H1 (cell line): ENCODE data around the gene ZSWIM4. TPM values are rescaled to one million over a fixed set of nuclear protein-coding genes. Genes with fewer than 3 reads are reported as not detected.

Experiments used
- CTCF ChIA-PET: fragments of 300-600 bp; sonication (Branson Sonifier 250); formaldehyde crosslinking; loops from one replicate; lab custom pipeline; 2021; ENCODE audit not compliant: partially characterized antibody; lab: Charles Lee
- POLR2A ChIA-PET: fragments of 300-600 bp; sonication (Branson Sonifier 250); formaldehyde crosslinking; loops from one replicate; lab custom pipeline; 2021; ENCODE audit warnings: inconsistent platforms; ENCODE audit not compliant: partially characterized antibody; lab: Charles Lee
- DNase-seq, 2 experiments: peaks; one replicate each; pipeline versions ENCODE4 v3.0.0 to v3.0.0-alpha.2; 2010 to 2022; ENCODE audit warnings: low spot score in 2 of 2, low read depth in 1 of 2, mixed read lengths in 1 of 2
- FAIRE-seq: peaks from 2 replicates; lab custom pipeline; 2011; peaks lifted over from hg19 to GRCh38; lab: Jason Lieb, UNC
- H2AFZ ChIP-seq: 2 replicates; pipeline ENCODE4 v1.8.1; 2012; ENCODE audit warnings: low read length, inconsistent platforms
- H2AK5ac ChIP-seq: 2 replicates; pipeline ENCODE4 v1.6.1; 2013; ENCODE audit warnings: low read depth, low read length
- H2BK120ac ChIP-seq: replicated peaks from 2 replicates; pipeline ENCODE3; 2013; ENCODE audit warnings: low read depth, low read length, inconsistent platforms
- H2BK12ac ChIP-seq: 2 replicates; pipeline ENCODE4 v1.6.1; 2013; ENCODE audit warnings: low read depth, low read length
- H2BK15ac ChIP-seq: 2 replicates; pipeline ENCODE4 v1.6.1; 2013; ENCODE audit warnings: low read length
- H2BK20ac ChIP-seq: 2 replicates; pipeline ENCODE4 v1.6.1; 2013; ENCODE audit warnings: low read length
- H2BK5ac ChIP-seq: 2 replicates; pipeline ENCODE4 v1.6.1; 2013; ENCODE audit warnings: low read depth, low read length
- H3K14ac ChIP-seq: 2 replicates; pipeline ENCODE4 v1.6.1; 2013; ENCODE audit warnings: inconsistent platforms; ENCODE audit not compliant: insufficient read length
- H3K18ac ChIP-seq: 2 replicates; pipeline ENCODE4 v1.6.1; 2013; ENCODE audit warnings: low read length; ENCODE audit errors: extremely low read depth
- H3K23ac ChIP-seq: 2 replicates; pipeline ENCODE4 v1.6.1; 2013; ENCODE audit warnings: inconsistent platforms; ENCODE audit not compliant: insufficient read length
- H3K23me2 ChIP-seq: 2 replicates; pipeline ENCODE4 v1.6.1; 2013; ENCODE audit warnings: low read depth, low read length
- H3K27ac ChIP-seq: 2 replicates; pipeline ENCODE4 v1.6.1; 2011; ENCODE audit warnings: low read depth, low read length, inconsistent platforms
- H3K27me3 ChIP-seq, 4 experiments: replicated peaks in 1 of 4; 1 replicate in 1 of 4; 2 replicates in 3 of 4; pipeline versions ENCODE4 v1.6.1 to v1.8.1; 2011 to 2013; ENCODE audit warnings: low read length in 3 of 4, mild to moderate bottlenecking in 3 of 4, inconsistent platforms in 2 of 4, mixed read lengths in 2 of 4, moderate library complexity in 1 of 4; ENCODE audit not compliant: control insufficient read depth in 3 of 4, insufficient read depth in 3 of 4; ENCODE audit errors: extremely low read depth in 1 of 4
- H3K36me3 ChIP-seq, 4 experiments: 2 replicates each; pipeline versions ENCODE4 v1.6.1 to v1.8.1; 2011 to 2013; ENCODE audit warnings: mild to moderate bottlenecking in 4 of 4, low read length in 3 of 4, moderate library complexity in 2 of 4, control low read depth in 1 of 4, inconsistent platforms in 1 of 4; ENCODE audit not compliant: insufficient read depth in 4 of 4, control insufficient read depth in 2 of 4
- H3K4ac ChIP-seq: replicated peaks from 2 replicates; pipeline ENCODE3; 2013; ENCODE audit warnings: low read length, low read depth, mixed read lengths, inconsistent platforms; ENCODE audit not compliant: insufficient read length
- H3K4me1 ChIP-seq, 4 experiments: replicated peaks in 1 of 4; 1 replicate in 1 of 4; 2 replicates in 3 of 4; pipeline versions ENCODE4 v1.6.1 to v1.8.1; 2011 to 2013; ENCODE audit warnings: low read length in 3 of 4, inconsistent platforms in 2 of 4, mixed read lengths in 1 of 4; ENCODE audit not compliant: insufficient read depth in 4 of 4, control insufficient read depth in 3 of 4
- H3K4me2 ChIP-seq, 2 experiments: 2 replicates each; pipeline versions ENCODE4 v1.6.1 to v1.8.1; 2011 to 2013; ENCODE audit warnings: low read depth in 2 of 2, low read length in 2 of 2, control low read depth in 1 of 2, inconsistent platforms in 1 of 2, mild to moderate bottlenecking in 1 of 2; ENCODE audit not compliant: insufficient read depth in 1 of 2
- H3K4me3 ChIP-seq, 4 experiments: fragments of 200-600, 300-600 bp in 1 of 4; sonication (generic), shearing (Covaris generic), sonication (Bioruptor Twin) in 1 of 4; 2 replicates each; pipeline versions ENCODE4 v1.5.1 to v1.8.1; 2011 to 2016; ENCODE audit warnings: low read length in 4 of 4, low read depth in 3 of 4, control low read depth in 2 of 4, inconsistent platforms in 2 of 4, mild to moderate bottlenecking in 2 of 4, mixed read lengths in 1 of 4, moderate library complexity in 1 of 4; ENCODE audit not compliant: insufficient read depth in 2 of 4; ENCODE audit errors: extremely low read depth in 1 of 4
- H3K56ac ChIP-seq: replicated peaks from 2 replicates; pipeline ENCODE3; 2013; ENCODE audit warnings: low read depth, mild to moderate bottlenecking, mixed read lengths, low read length, inconsistent platforms; ENCODE audit not compliant: insufficient read length
- H3K79me1 ChIP-seq: 2 replicates; pipeline ENCODE4 v1.6.1; 2013; ENCODE audit warnings: low read depth, low read length, control low read depth
- H3K79me2 ChIP-seq, 2 experiments: 2 replicates each; pipeline versions ENCODE4 v1.6.1 to v1.8.1; 2012 to 2013; ENCODE audit warnings: low read length in 2 of 2, mild to moderate bottlenecking in 2 of 2, inconsistent platforms in 1 of 2; ENCODE audit not compliant: insufficient read depth in 2 of 2, control insufficient read depth in 1 of 2
- H3K9ac ChIP-seq, 4 experiments: replicated peaks in 1 of 4; 1 replicate in 1 of 4; 2 replicates in 3 of 4; pipeline versions ENCODE4 v1.6.1 to v1.8.1; 2011 to 2013; ENCODE audit warnings: low read depth in 3 of 4, low read length in 3 of 4, control low read depth in 2 of 4, mild to moderate bottlenecking in 2 of 4, moderate library complexity in 2 of 4, inconsistent platforms in 1 of 4; ENCODE audit errors: extremely low read depth in 1 of 4
- H3K9me3 ChIP-seq, 2 experiments: 2 replicates each; pipeline versions ENCODE4 v1.6.1 to v1.8.1; 2012 to 2013; ENCODE audit warnings: mild to moderate bottlenecking in 2 of 2, moderate library complexity in 2 of 2, control low read depth in 1 of 2, inconsistent platforms in 1 of 2, low read depth in 1 of 2, low read length in 1 of 2, mixed read lengths in 1 of 2; ENCODE audit not compliant: insufficient read depth in 2 of 2
- H4K20me1 ChIP-seq, 2 experiments: replicated peaks in 1 of 2; 2 replicates each; pipeline versions ENCODE3 to v1.8.1; 2011 to 2013; ENCODE audit warnings: inconsistent platforms in 2 of 2, low read length in 2 of 2, mild to moderate bottlenecking in 1 of 2; ENCODE audit not compliant: insufficient read depth in 2 of 2, control insufficient read depth in 1 of 2
- H4K5ac ChIP-seq: 2 replicates; pipeline ENCODE4 v1.6.1; 2013; ENCODE audit warnings: low read length, low read depth, mixed read lengths, inconsistent platforms; ENCODE audit not compliant: insufficient read length
- H4K8ac ChIP-seq: 2 replicates; pipeline ENCODE4 v1.8.0; 2013; ENCODE audit warnings: mild to moderate bottlenecking, moderate library complexity, low read length, inconsistent platforms; ENCODE audit not compliant: insufficient read depth; ENCODE audit errors: extremely low read depth
- H4K91ac ChIP-seq: replicated peaks from 2 replicates; pipeline ENCODE3; 2013; ENCODE audit warnings: low read length, mixed read lengths, inconsistent platforms; ENCODE audit not compliant: insufficient read length
- CBX5 ChIP-seq: fragments of 300-800, 300-1000 bp; sonication (generic); IDR thresholded peaks from 2 replicates; pipeline ENCODE4 v1.7.1; 2016; ENCODE audit warnings: antibody characterized with exemption, low read length, low read depth
- CREB1 ChIP-seq: IDR thresholded peaks from 2 replicates; pipeline ENCODE4 v1.6.1; 2012; ENCODE audit warnings: inconsistent platforms
- CTCF ChIP-seq, 3 experiments: IDR thresholded peaks; 1 replicate in 2 of 3; 2 replicates in 1 of 3; pipeline versions ENCODE4 v1.5.1 to v1.6.1; 2011; ENCODE audit warnings: low read length in 3 of 3, mild to moderate bottlenecking in 3 of 3, inconsistent platforms in 2 of 3, low read depth in 1 of 3, moderate library complexity in 1 of 3; ENCODE audit not compliant: insufficient read depth in 1 of 3; ENCODE audit errors: control extremely low read depth in 1 of 3
- EZH2 ChIP-seq: fragments of 200-600 bp; sonication (generic); IDR thresholded peaks from 2 replicates; pipeline ENCODE4 v1.7.1; 2012; ENCODE audit warnings: low read depth, mild to moderate bottlenecking, moderate library complexity, low read length, inconsistent platforms; ENCODE audit not compliant: severe bottlenecking
- GTF2F1 ChIP-seq: IDR thresholded peaks from 2 replicates; pipeline ENCODE4 v1.6.1; 2012; ENCODE audit warnings: low read depth, low read length, improper control_type of control experiment, borderline replicate concordance
- JUND ChIP-seq: IDR thresholded peaks from 2 replicates; pipeline ENCODE4 v1.6.1; 2011; ENCODE audit warnings: mild to moderate bottlenecking, improper control_type of control experiment, low read length
- MAX ChIP-seq: IDR thresholded peaks from 2 replicates; pipeline ENCODE4 v1.6.1; 2012; ENCODE audit warnings: inconsistent platforms
- POLR2A ChIP-seq, 2 experiments: IDR thresholded peaks; 1 replicate in 1 of 2; 2 replicates in 1 of 2; pipeline ENCODE4 v1.6.1; 2011; ENCODE audit warnings: low read depth in 2 of 2, low read length in 2 of 2, mild to moderate bottlenecking in 2 of 2; ENCODE audit errors: control extremely low read depth in 1 of 2
- POU5F1 ChIP-seq: IDR thresholded peaks from 2 replicates; pipeline ENCODE4 v1.6.1; 2011; ENCODE audit warnings: low read depth, mild to moderate bottlenecking, low read length, moderate library complexity
- RNF2 ChIP-seq: fragments of 200-900, 300-1000 bp; sonication (generic); IDR thresholded peaks from 2 replicates; pipeline ENCODE4 v1.7.1; 2016; ENCODE audit warnings: borderline replicate concordance, low read depth, mild to moderate bottlenecking, antibody characterized with exemption, low read length; ENCODE audit not compliant: poor library complexity, severe bottlenecking; ENCODE audit errors: missing control alignments
- SIRT6 ChIP-seq: IDR thresholded peaks from one replicate; pipeline ENCODE4 v1.7.1; 2012; ENCODE audit warnings: low read length, inconsistent platforms
- TEAD4 ChIP-seq: IDR thresholded peaks from 2 replicates; pipeline ENCODE4 v1.6.1; 2012; ENCODE audit warnings: low read depth, low read length, inconsistent platforms, mixed read lengths
- WGBS, 2 experiments: shearing (Covaris generic) in 1 of 2; methylation state at CpG; one replicate each; pipeline versions ENCODE4 v1.1.6 to v1.1.7; 2013 to 2015; ENCODE audit warnings: low lambda C conversion rate in 2 of 2, mixed read lengths in 2 of 2, inconsistent platforms in 1 of 2, low coverage in 1 of 2, missing lambda C conversion rate in 1 of 2; ENCODE audit not compliant: insufficient replicate concordance in 2 of 2, insufficient coverage in 1 of 2, insufficient read length in 1 of 2; ENCODE audit errors: extremely low coverage in 1 of 2, missing lambda C conversion rate in 1 of 2; 5-methylcytosine and 5-hydroxymethylcytosine counted together
- polyA plus RNA-seq, 7 experiments: library from polyadenylated mRNA; depleted of rRNA in 3 of 7; stranded (reverse) in 5 of 7; unstranded in 2 of 7; fragments of >200 nt in 5 of 7; fragments of 200-250 nt in 2 of 7; gene quantifications; 1 replicate in 5 of 7; 2 replicates in 1 of 7; 4 replicates in 1 of 7; pipeline versions ENCODE4 v1.2.1 to v1.2.3, GENCODE V29; 2011 to 2013; ENCODE audit warnings: missing spikeins in 2 of 7, mixed read lengths in 2 of 7
- total RNA-seq: library from RNA; stranded (reverse); fragmentation: NEBNext Ultra II Directional; extraction: Animal tissue kit (Norgen Biotek cat#: 25700); gene quantifications from 2 replicates; pipeline ENCODE4 v1.2.1, GENCODE V29; 2021

ZSWIM4 gene
- total and polyA plus RNA-seq, 2 of the 8 experiments (the other 6 are each of a cell fraction or from before 2014, with no cell fraction given) = 12.2 to 31.1 TPM

GRCh38 chr19:13751436-13751835 is 43.8 kb upstream of the ZSWIM4 start:
- H3K18ac ChIP-seq = no peak overlapping the region
- no peak overlapping the region for H2BK5ac ChIP-seq
- H3K27me3 ChIP-seq = no peaks in the 10 kb centered on the region
- H2BK20ac ChIP-seq = no peak overlapping the region
- H3K23ac ChIP-seq = no peak overlapping the region
- H3K23me2 ChIP-seq = peaks cover 6% of the 10 kb centered on the region; the same call in 1 of the 2 replicates
- H4K20me1 ChIP-seq = peaks cover 0 to 4% of the 10 kb centered on the region in 2 experiments
- H3K14ac ChIP-seq = no peak overlapping the region
- H4K91ac ChIP-seq = no peak overlapping the region
- ChIA-PET POLR2A (no interaction called here), CTCF (interaction anchor here (1.7 kb wide), 1 partner anchor 33 kb away, joined by 3 read pairs; no protein-coding TSS in a partner anchor)
- H2AK5ac ChIP-seq = no peak overlapping the region
- WGBS, 2 experiments = 95% methylated on average over 16 of the region's 16 CpGs; no CpG with 5 or more reads in 1 of the 2 experiments
- H2BK120ac ChIP-seq = no peak overlapping the region
- no peak overlapping the region for H4K8ac ChIP-seq
- no peak overlapping the region for H3K9ac ChIP-seq
- H2BK15ac ChIP-seq = no peak overlapping the region
- no peak overlapping the region for H3K4me2 ChIP-seq
- no peaks in the 10 kb centered on the region; a peak in 1 of 4 replicates for H3K9me3 ChIP-seq
- H3K4ac ChIP-seq = no peak overlapping the region
- peaks cover 2% of the 10 kb centered on the region; the same call in 1 of the 2 replicates for H3K79me1 ChIP-seq
- H3K56ac ChIP-seq = no peak overlapping the region
- FAIRE-seq (no peak), DNase-seq (no peak)
- no peak overlapping the region for H2AFZ ChIP-seq
- H3K4me1 ChIP-seq = no peaks in the 10 kb centered on the region; a peak in 1 of 7 replicates
- H3K4me3 ChIP-seq = no peak overlapping the region
- no peak overlapping the region for H3K27ac ChIP-seq
- H3K79me2 ChIP-seq = no peaks in the 10 kb centered on the region; a peak in 1 of 4 replicates
- H2BK12ac ChIP-seq = no peak overlapping the region
- H4K5ac ChIP-seq = no peak overlapping the region
- peaks cover 6 to 23% (median 10%) of the 10 kb centered on the region in 4 experiments; a peak in 6 of 8 replicates for H3K36me3 ChIP-seq
- TF ChIP-seq CBX5 (no peak), JUND (no peak), EZH2 (no peak), TEAD4 (no peak), POU5F1 (no peak), MAX (no peak), SIRT6 (no peak), POLR2A (IDR thresholded peaks at IDR 0.05; ENCODE audit: control extremely low read depth in 1 of 2, low read depth in 2 of 2, low read length in 2 of 2) (no peak), CTCF (IDR thresholded peaks at IDR 0.05; ENCODE audit: control extremely low read depth in 1 of 3, insufficient read depth in 1 of 3, low read depth in 1 of 3, low read length in 3 of 3) (no peak), CREB1 (no peak), GTF2F1 (no peak), RNF2 (no peak)
